GM18858 (cell line): ENCODE data around the gene CD80.

ENCODE experiments used
- ATAC-seq: cut with Tn5 transposase; IDR thresholded peaks from one replicate; pipeline ENCODE4 v1.9.1; 2021; ENCODE audit not compliant: unreplicated experiment

CD80 gene

GRCh38 chr3:119550192-119550910 lies 9.1 kb downstream of the CD80 start:
- ATAC-seq: peak; percentile 32

- ATAC-seq: no peak
Observed at GRCh38 chr3:119548341-119548740, 11.1 kb downstream of the CD80 start.

- ATAC-seq: no peak
Observed at GRCh38 chr3:119547227-119547626, 12.2 kb downstream of the CD80 start.

GRCh38 chr3:119543147-119543546 lies 16.3 kb downstream of the CD80 start:
- no peak for ATAC-seq

GRCh38 chr3:119542168-119542767 lies 17.1 kb downstream of the CD80 start:
- ATAC-seq: no peak

- ATAC-seq: no peak
Observed at GRCh38 chr3:119541547-119541946, 17.9 kb downstream of the CD80 start.

- no peak for ATAC-seq
Observed at GRCh38 chr3:119538772-119539171, 20.6 kb downstream of the CD80 start.

- ATAC-seq: no peak
Observed at GRCh38 chr3:119536757-119537156, 22.7 kb downstream of the CD80 start.

- ATAC-seq: no peak
Observed at GRCh38 chr3:119534296-119534695, 25.1 kb downstream of the CD80 start.

GRCh38 chr3:119531151-119531550 lies 28.3 kb downstream of the CD80 start:
- no peak for ATAC-seq

GRCh38 chr3:119530456-119530855 lies 29.0 kb downstream of the CD80 start:
- no peak for ATAC-seq

- ATAC-seq: no peak
Observed at GRCh38 chr3:119529883-119530282, 29.5 kb downstream of the CD80 start.

GRCh38 chr3:119527714-119528113 lies 31.7 kb downstream of the CD80 start:
- no peak for ATAC-seq

- ATAC-seq: no peak
Observed at GRCh38 chr3:119524931-119525662, 34.3 kb downstream of the CD80 start.

- no peak for ATAC-seq
Observed at GRCh38 chr3:119518026-119518425, 41.4 kb downstream of the CD80 start.

GRCh38 chr3:119517112-119517511 lies 42.3 kb downstream of the CD80 start:
- ATAC-seq: no peak

- ATAC-seq: no peak
Observed at GRCh38 chr3:119514637-119515036, 44.8 kb downstream of the CD80 start.

- ATAC-seq: no peak
Observed at GRCh38 chr3:119510690-119511089, 48.7 kb downstream of the CD80 start.

- peak; percentile 75 for ATAC-seq
Observed at GRCh38 chr3:119508172-119508845, 51.1 kb downstream of the CD80 start.

- ATAC-seq: no peak
Observed at GRCh38 chr3:119507404-119507803, 52.0 kb downstream of the CD80 start.

- no peak for ATAC-seq
Observed at GRCh38 chr3:119506631-119507030, 52.8 kb downstream of the CD80 start.

GRCh38 chr3:119500901-119501300 lies 58.5 kb downstream of the CD80 start:
- ATAC-seq: no peak
